Astrocyte of the spinal cord (primary cell): Measurements from ENCODE around the gene SASH1.

ENCODE experiments used
- DNase-seq: peaks from one replicate; pipeline ENCODE4 v3.0.0; 2011; ENCODE audit warnings: low read depth, low spot score
- H3K4me3 ChIP-seq: 2 replicates; pipeline ENCODE4 v1.5.1; 2011; ENCODE audit warnings: low read depth, mild to moderate bottlenecking, low read length, moderate library complexity
- in situ Hi-C: cut with HindIII; loops from 2 replicates; pipeline ENCODE4 v1.10.0; 2017; ENCODE audit warnings: low sequenced_read_pairs
- TF ChIP-seq, protein P1 (sequence below): IDR thresholded peaks from 2 replicates; pipeline ENCODE4 v1.5.1; 2012; ENCODE audit warnings: low read depth, mild to moderate bottlenecking, low read length, inconsistent platforms

Gene SASH1

DNA sequence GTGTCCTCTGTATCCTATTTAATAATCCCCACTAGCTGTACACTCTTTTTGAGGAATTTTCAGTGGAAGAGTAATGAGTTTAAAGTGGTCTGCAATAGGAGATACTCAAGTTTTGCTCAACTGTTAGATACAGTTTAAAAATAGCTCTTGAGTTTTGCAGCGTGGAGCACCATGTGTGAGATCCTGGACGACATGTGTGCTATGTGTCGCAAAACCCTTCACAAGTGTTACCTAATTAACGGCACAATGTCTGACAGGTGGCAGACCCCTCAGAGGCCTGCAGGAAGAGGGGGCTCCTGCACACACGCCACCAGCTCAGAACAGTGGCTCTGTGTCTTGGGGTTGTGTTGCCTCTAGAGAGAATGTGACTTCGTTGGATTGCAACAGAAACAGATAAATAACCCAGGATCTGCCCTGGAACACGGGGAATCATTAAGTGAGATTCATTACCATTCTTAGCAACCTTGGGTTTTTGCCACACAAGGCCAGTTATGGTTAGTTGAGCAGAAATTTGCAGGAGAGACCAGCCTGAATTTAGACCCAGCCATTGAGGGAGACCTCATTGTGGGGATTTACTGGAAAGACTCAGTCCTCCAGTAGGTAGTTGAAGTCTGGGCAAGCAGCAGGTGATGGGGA lies 73.8 kb downstream of the SASH1 start:
- no peak for DNase-seq
- no peak overlapping the region for H3K4me3 ChIP-seq
- TF ChIP-seq, protein P1, sequence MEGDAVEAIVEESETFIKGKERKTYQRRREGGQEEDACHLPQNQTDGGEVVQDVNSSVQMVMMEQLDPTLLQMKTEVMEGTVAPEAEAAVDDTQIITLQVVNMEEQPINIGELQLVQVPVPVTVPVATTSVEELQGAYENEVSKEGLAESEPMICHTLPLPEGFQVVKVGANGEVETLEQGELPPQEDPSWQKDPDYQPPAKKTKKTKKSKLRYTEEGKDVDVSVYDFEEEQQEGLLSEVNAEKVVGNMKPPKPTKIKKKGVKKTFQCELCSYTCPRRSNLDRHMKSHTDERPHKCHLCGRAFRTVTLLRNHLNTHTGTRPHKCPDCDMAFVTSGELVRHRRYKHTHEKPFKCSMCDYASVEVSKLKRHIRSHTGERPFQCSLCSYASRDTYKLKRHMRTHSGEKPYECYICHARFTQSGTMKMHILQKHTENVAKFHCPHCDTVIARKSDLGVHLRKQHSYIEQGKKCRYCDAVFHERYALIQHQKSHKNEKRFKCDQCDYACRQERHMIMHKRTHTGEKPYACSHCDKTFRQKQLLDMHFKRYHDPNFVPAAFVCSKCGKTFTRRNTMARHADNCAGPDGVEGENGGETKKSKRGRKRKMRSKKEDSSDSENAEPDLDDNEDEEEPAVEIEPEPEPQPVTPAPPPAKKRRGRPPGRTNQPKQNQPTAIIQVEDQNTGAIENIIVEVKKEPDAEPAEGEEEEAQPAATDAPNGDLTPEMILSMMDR: no peak
- in situ Hi-C loops: no loop called here

DNA sequence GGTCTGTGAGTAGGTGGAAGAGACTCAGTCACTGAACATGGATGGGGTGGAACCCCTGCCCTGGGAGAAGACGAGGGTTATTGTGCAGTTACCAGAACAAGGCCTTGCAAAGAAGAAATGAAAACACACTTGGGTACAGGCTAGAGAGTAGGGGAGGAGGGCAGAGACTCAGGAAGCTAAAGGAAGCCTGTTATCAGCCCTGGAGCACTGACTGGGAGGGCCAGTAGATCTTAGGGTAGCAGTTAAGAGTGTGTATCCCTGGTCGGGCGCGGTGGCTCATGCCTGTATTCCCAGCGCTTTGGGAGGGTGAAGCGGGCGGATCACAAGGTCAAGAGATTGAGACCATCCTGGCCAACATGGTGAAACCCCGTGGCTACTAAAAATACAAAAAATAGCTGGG lies 74.4 kb downstream of the SASH1 start:
- in situ Hi-C loops: no loop called here
- H3K4me3 ChIP-seq: no peak overlapping the region
- no peak for DNase-seq
- TF ChIP-seq, protein P1: no peak

DNA sequence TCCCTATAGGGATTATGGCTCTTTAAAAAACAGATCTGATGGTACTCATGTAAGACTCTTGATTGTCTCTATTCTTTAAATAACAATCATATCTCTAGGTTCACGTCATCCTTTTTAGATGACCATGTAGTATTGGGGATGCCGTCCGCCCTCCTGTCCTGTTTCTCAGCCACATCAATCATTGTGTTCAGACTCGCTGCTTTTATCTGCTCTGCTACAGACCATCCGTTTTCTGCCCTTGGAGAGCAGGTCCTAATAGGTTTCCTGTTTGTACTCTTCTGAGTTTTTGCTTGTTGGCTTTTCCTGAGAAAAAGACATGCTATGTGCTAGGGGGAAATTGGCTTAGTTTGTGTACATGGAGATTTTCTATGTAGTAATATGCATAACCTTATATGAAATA lies 76.8 kb downstream of the SASH1 start:
- TF ChIP-seq, protein P1: no peak
- no peak overlapping the region for H3K4me3 ChIP-seq
- DNase-seq: no peak
- in situ Hi-C loops: no loop called here

DNA sequence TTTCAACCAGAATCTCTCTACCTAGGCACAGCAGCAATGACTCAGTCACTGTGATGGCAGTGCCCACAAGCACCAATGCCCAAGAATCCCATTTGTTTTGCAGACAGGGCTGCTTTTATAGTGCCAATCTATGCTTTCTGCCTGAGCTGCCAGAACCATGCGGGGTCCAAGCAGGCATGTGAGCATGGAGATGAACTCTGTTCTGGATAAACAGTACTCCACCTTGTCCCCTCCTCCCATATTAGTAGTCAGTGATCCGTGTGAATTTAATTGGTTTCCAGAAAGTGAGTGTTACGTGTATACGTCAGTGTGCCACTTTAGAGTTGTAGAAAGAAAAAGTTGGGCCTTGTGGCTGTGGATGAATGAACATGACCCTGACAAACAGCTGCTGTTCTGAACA lies 79.4 kb downstream of the SASH1 start:
- in situ Hi-C loops: no loop called here
- TF ChIP-seq, protein P1: no peak
- DNase-seq: no peak
- no peak overlapping the region for H3K4me3 ChIP-seq

DNA sequence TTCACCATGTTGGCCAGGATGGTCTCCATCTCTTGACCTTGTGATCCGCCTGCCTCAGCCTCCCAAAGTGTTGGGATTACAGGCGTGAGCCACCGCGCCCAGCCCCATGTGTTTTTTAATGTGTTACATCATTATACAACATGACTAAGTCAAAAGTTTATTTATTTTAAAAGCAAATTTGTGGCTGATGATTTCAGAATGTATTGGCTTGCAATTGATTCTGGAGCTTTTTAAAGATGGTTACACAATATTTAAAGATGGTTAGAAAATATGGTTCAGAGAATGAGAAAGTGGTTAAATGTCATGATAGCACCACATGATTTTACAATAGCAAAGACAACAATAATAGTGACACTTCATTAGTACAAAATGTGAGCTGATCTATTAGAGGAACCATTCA lies 80.5 kb downstream of the SASH1 start:
- TF ChIP-seq, protein P1: no peak
- DNase-seq: no peak
- in situ Hi-C loops: no loop called here
- no peak overlapping the region for H3K4me3 ChIP-seq

DNA sequence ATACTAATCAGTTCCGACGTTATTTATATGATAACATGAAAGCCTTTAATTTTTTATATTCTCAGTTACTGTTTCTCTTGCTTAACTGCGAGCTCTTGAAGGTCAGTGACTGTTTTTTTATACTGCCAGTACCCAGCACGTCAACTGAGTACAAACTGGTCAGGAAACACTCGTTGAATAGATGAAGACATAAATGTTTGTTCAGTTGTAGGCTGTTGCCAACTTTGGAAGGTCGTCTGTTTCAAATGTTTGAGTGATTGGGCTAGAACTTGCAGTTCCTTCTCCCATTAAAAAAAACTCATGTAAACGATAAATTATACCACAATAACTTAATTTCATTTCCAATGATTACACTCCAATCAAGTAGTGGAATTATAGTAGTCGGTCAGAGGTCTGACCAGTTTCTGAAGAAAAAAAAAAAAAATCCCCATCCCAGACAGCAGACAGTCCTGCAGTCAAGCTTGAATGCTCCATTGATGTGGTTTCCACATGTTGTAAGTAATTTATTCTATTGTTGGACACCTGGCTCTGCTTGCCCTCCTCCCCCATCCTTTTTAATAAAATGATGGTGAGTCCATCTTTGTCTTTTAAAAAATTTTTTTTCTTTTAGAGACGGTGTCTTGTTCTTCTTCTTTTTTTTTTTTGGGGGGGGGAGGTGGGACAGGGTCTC lies 81.1 kb downstream of the SASH1 start:
- TF ChIP-seq, protein P1: no peak
- no peak overlapping the region for H3K4me3 ChIP-seq
- in situ Hi-C loops: no loop called here
- no peak for DNase-seq
